GM19467 (cell line): ENCODE results near the gene STAT5B.
A peak's percentile ranks its signal among the peaks of the same experiment; 100 is the strongest.
"Not testable (repeated sequence)": the region's sequence is repeated elsewhere in the genome, so short reads cannot be mapped to it uniquely, and the experiment has no call there.

ENCODE experiments used
- ATAC-seq: cut with Tn5 transposase; IDR thresholded peaks from one replicate; pipeline ENCODE4 v1.9.1; 2021; ENCODE audit warnings: mild to moderate bottlenecking, moderate library complexity; ENCODE audit not compliant: unreplicated experiment

The STAT5B gene

GRCh38 chr17:42276359-42276608 lies at the start of gene STAT5B:
TSS of gene STAT5B (minus strand) at chr17:42276391. CDS start at chr17:42232127, 44,264 bp downstream.
- ATAC-seq, result peak; percentile 59

GRCh38 chr17:42325026-42325425 lies 48.8 kb upstream of the STAT5B start:
- no peak for ATAC-seq

- ATAC-seq, result no peak
Measured at GRCh38 chr17:42323268-42323773, 47.1 kb upstream of the STAT5B start.

GRCh38 chr17:42322382-42323267 lies 46.4 kb upstream of the STAT5B start:
- peak; percentile 62 for ATAC-seq

- no peak for ATAC-seq
Measured at GRCh38 chr17:42321555-42321954, 45.4 kb upstream of the STAT5B start.

- ATAC-seq, result not testable (repeated sequence)
Measured at GRCh38 chr17:42317967-42318366, 41.8 kb upstream of the STAT5B start.

GRCh38 chr17:42317266-42317845 lies 41.2 kb upstream of the STAT5B start:
- ATAC-seq, result no peak

- no peak for ATAC-seq
Measured at GRCh38 chr17:42316755-42317154, 40.6 kb upstream of the STAT5B start.

- no peak for ATAC-seq
Measured at GRCh38 chr17:42315402-42316156, 39.4 kb upstream of the STAT5B start.

GRCh38 chr17:42313773-42314566 lies 37.8 kb upstream of the STAT5B start:
- ATAC-seq, result no peak

GRCh38 chr17:42313389-42313772 lies 37.2 kb upstream of the STAT5B start:
- ATAC-seq, result no peak

- ATAC-seq, result no peak
Measured at GRCh38 chr17:42312285-42313130, 36.3 kb upstream of the STAT5B start.

GRCh38 chr17:42312035-42312284 lies 35.8 kb upstream of the STAT5B start:
- no peak for ATAC-seq

- no peak for ATAC-seq
Measured at GRCh38 chr17:42311240-42312034, 35.2 kb upstream of the STAT5B start.

GRCh38 chr17:42310787-42311215 lies 34.6 kb upstream of the STAT5B start:
- no peak for ATAC-seq

GRCh38 chr17:42309986-42310786 lies 34.0 kb upstream of the STAT5B start:
- ATAC-seq, result no peak

GRCh38 chr17:42309142-42309541 lies 33.0 kb upstream of the STAT5B start:
- no peak for ATAC-seq

- no peak for ATAC-seq
Measured at GRCh38 chr17:42308446-42308845, 32.3 kb upstream of the STAT5B start.
